Adipocyte (in vitro differentiated cells): Measurements from ENCODE around the gene SNRNP27.
A peak's percentile ranks its signal among the peaks of the same experiment; 100 is the strongest.

Experiments
- DNase-seq: peaks from one replicate; pipeline ENCODE4 v3.0.0-alpha.2; 2015; ENCODE audit warnings: low read depth
- H3K27me3 ChIP-seq: replicated peaks from 2 replicates; pipeline ENCODE4 v1.7.0; 2013; ENCODE audit warnings: mild to moderate bottlenecking, low read length, moderate library complexity; ENCODE audit not compliant: control insufficient read depth, insufficient read depth
- H3K36me3 ChIP-seq: 2 replicates; pipeline ENCODE4 v1.7.0; 2013; ENCODE audit warnings: low read length, mild to moderate bottlenecking, moderate library complexity; ENCODE audit not compliant: control insufficient read depth, insufficient read depth, severe bottlenecking
- H3K4me1 ChIP-seq: 2 replicates; pipeline ENCODE4 v1.7.0; 2013; ENCODE audit warnings: mild to moderate bottlenecking, low read length, moderate library complexity; ENCODE audit not compliant: control insufficient read depth, insufficient read depth
- H3K4me3 ChIP-seq: 2 replicates; pipeline ENCODE4 v1.7.0; 2013; ENCODE audit warnings: mild to moderate bottlenecking, low read length, moderate library complexity
- H3K9ac ChIP-seq: 2 replicates; pipeline ENCODE4 v1.7.0; 2013; ENCODE audit warnings: mild to moderate bottlenecking, low read length, moderate library complexity
- H3K9me3 ChIP-seq: 2 replicates; pipeline ENCODE4 v1.7.0; 2013; ENCODE audit warnings: mild to moderate bottlenecking, low read length, moderate library complexity; ENCODE audit not compliant: control insufficient read depth

SNRNP27 gene

DNA sequence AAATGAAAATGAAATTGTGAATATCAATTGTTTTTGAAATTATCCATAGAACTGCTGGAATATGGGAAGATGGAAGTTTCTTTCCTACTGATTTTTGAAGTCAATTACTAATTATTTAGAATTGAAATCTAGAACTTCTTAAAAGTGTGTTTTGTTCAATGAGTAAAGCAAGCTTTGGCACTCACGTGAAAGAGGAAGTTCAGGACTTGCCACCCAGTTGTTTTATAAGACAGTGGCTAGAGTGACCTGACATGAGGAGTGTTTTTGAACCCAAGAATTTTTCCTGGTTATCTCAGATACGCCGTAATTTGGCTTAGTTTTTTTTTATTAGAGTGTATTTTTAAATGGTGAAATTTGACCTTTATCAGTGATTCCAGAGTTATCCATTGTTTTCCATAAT lies 24.6 kb downstream of the SNRNP27 start:
- DNase-seq = no peak
- H3K27me3 ChIP-seq = no peaks in the 10 kb centered on the region
- no peaks in the 10 kb centered on the region for H3K9me3 ChIP-seq
- peak overlapping the region; percentile 65 for H3K4me3 ChIP-seq
- H3K36me3 ChIP-seq = peaks cover 42% of the 10 kb centered on the region
- H3K9ac ChIP-seq = peak overlapping the region; percentile 67
- peaks cover 32% of the 10 kb centered on the region for H3K4me1 ChIP-seq

- Histone ChIP-seq H3K4me3 (no peak overlapping the region), H3K9ac (no peak overlapping the region), H3K4me1 (peaks cover 23% of the 10 kb centered on the region), H3K36me3 (peaks cover 60% of the 10 kb centered on the region), H3K27me3 (no peaks in the 10 kb centered on the region), H3K9me3 (no peaks in the 10 kb centered on the region)
- no peak for DNase-seq
Measured at GRCh38 chr2:69923116-69923515, 29.4 kb downstream of the SNRNP27 start.

DNA sequence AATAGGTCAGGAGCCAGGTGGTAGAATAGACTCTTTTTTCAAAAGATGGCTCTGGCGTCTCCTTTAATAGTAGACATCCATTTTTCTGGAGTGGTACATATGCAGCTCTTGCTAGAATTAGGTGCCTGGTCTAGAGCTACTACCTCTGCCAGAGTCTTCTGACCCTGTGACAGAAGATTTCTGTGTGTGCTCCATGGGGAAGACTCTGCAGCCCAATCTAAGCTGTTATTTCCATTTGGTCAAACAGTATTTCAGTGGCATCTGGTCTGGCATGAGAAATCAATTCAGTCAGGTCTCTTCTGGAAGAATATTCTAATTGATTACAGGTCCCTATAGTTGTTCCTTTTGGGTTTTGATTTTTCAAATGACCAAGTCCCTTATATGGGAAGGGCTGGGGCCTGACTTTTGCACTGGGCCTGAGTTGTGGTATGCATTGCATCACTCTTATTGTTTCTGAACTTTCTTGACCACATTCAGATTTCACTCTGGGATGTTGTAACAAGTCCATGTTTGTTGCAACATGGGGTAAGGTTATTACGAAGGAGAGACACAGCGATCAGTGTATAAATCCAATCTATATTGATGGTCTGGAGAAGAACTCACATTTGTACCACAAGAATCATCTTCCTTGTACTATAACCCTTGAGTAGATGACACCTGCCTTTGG lies 33.2 kb downstream of the SNRNP27 start:
- Histone ChIP-seq H3K9me3 (no peaks in the 10 kb centered on the region), H3K9ac (peak overlapping the region; percentile 6), H3K4me1 (peaks cover 16% of the 10 kb centered on the region), H3K27me3 (no peaks in the 10 kb centered on the region), H3K4me3 (no peak overlapping the region), H3K36me3 (peaks cover 51% of the 10 kb centered on the region)
- peak; percentile 85 for DNase-seq

GRCh38 chr2:69931832-69932595 lies 38.3 kb downstream of the SNRNP27 start:
- no peaks in the 10 kb centered on the region for H3K9me3 ChIP-seq
- peaks cover 39% of the 10 kb centered on the region for H3K36me3 ChIP-seq
- no peak overlapping the region for H3K9ac ChIP-seq
- no peak for DNase-seq
- H3K4me1 ChIP-seq = peaks cover 32% of the 10 kb centered on the region
- no peaks in the 10 kb centered on the region for H3K27me3 ChIP-seq
- no peak overlapping the region for H3K4me3 ChIP-seq

DNA sequence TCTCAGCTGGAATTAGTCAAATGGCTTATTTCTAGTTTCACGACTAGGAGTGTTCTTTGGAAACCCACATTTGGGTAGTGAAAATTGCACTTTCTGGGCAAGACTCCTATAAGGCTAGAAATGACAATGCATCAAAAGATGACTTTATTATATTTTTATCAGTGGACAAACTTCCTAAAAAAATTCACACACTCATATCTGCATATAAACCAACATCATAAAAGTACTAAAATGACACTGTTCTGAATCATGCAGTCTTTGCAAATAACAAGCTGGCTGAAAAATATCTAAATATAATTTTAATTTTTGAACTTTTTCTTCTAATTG lies 38.8 kb downstream of the SNRNP27 start:
- no peaks in the 10 kb centered on the region for H3K9me3 ChIP-seq
- no peak overlapping the region for H3K9ac ChIP-seq
- no peak for DNase-seq

GRCh38 chr2:69933254-69933828 lies 39.6 kb downstream of the SNRNP27 start:
- peak overlapping the region; percentile 73 for H3K9ac ChIP-seq
- H3K27me3 ChIP-seq = no peaks in the 10 kb centered on the region
- peaks cover 48% of the 10 kb centered on the region for H3K36me3 ChIP-seq
- peaks cover 21% of the 10 kb centered on the region for H3K4me1 ChIP-seq
- H3K9me3 ChIP-seq = no peaks in the 10 kb centered on the region
- no peak for DNase-seq
- H3K4me3 ChIP-seq = peak overlapping the region; percentile 69

More for the DNA sequence above, 38.8 kb downstream of the SNRNP27 start:
- Histone ChIP-seq H3K27me3 (no peaks in the 10 kb centered on the region), H3K4me3 (no peak overlapping the region), H3K36me3 (peaks cover 44% of the 10 kb centered on the region), H3K4me1 (peaks cover 26% of the 10 kb centered on the region)

DNA sequence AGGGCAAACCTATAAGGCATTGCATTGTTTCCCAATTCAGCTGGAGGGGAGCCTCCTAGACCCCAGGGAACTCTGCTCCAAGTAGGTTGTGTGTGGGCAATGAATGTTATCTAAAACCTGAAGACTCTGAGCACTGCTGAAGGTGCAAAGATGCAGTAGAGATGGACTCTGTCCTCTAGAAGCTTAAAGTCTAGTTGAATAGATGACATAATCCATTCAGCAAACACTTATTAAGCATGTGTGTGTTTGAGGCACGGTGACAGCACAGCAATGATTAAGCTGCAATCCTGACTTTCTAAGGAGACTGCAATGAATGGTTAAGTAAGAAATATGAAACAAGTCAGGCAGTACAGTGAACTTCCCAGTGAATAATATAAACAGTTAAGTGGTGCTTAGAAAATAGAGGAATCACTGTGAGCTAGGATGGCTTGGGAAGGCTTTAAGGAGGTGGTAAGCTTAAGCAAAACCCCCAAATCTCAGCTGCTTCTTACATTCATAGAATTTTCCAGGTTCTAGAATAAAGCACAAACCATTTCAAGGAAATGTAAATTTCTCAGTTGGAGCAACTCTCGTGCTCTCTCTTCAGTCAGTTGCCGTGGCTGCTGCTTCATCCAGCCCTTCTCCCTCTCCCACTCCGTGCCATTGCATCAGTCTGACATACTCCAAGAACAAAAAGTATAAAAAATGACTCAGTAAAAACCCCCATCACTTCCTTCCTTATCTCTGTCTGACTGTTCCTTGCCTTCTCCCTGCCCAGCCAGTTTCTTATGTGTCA lies 40.3 kb downstream of the SNRNP27 start:
- Histone ChIP-seq H3K27me3 (no peaks in the 10 kb centered on the region), H3K9me3 (no peaks in the 10 kb centered on the region), H3K36me3 (peaks cover 48% of the 10 kb centered on the region), H3K9ac (peak overlapping the region; percentile 73), H3K4me1 (peaks cover 21% of the 10 kb centered on the region), H3K4me3 (peak overlapping the region; percentile 69)
- peak; percentile 88 for DNase-seq

- peak overlapping the region; percentile 73 for H3K9ac ChIP-seq
- H3K9me3 ChIP-seq = no peaks in the 10 kb centered on the region
- peaks cover 51% of the 10 kb centered on the region for H3K36me3 ChIP-seq
- H3K27me3 ChIP-seq = no peaks in the 10 kb centered on the region
- no peak for DNase-seq
- peaks cover 21% of the 10 kb centered on the region for H3K4me1 ChIP-seq
- H3K4me3 ChIP-seq = peak overlapping the region; percentile 69
Measured at GRCh38 chr2:69934614-69934908, 40.8 kb downstream of the SNRNP27 start.

- Histone ChIP-seq H3K9ac (peak overlapping the region; percentile 73), H3K4me3 (no peak overlapping the region), H3K9me3 (no peaks in the 10 kb centered on the region), H3K4me1 (peaks cover 21% of the 10 kb centered on the region), H3K36me3 (peaks cover 55% of the 10 kb centered on the region), H3K27me3 (no peaks in the 10 kb centered on the region)
- no peak for DNase-seq
Measured at GRCh38 chr2:69935011-69935410, 41.3 kb downstream of the SNRNP27 start.

DNA sequence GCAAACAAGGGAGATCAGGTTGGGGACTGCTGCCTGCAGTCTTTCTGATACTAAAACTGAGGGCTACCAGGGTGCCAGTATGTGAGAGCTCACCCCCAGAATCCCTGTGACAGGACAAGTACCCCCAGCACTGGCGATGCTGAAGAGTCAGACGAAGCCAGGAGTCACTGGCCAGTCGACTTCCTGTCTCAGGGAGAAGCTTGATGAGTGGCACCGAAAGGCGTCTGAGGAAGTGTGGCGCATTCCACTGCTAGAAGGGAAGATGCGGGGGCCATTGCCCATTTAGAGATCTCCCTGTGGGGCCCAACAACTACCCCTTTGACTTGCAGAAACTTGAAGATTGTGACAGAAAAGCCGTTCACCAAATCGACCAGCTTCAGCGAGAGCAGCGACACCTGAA lies 43.1 kb downstream of the SNRNP27 start:
- DNase-seq = no peak
- Histone ChIP-seq H3K4me3 (no peak overlapping the region), H3K27me3 (no peaks in the 10 kb centered on the region), H3K9ac (no peak overlapping the region), H3K9me3 (no peaks in the 10 kb centered on the region), H3K36me3 (peaks cover 63% of the 10 kb centered on the region), H3K4me1 (peaks cover 25% of the 10 kb centered on the region)

- H3K9me3 ChIP-seq = no peaks in the 10 kb centered on the region
- H3K9ac ChIP-seq = no peak overlapping the region
- no peak overlapping the region for H3K4me3 ChIP-seq
- no peak for DNase-seq
- H3K27me3 ChIP-seq = no peaks in the 10 kb centered on the region
- peaks cover 74% of the 10 kb centered on the region for H3K36me3 ChIP-seq
- H3K4me1 ChIP-seq = peaks cover 25% of the 10 kb centered on the region
Measured at GRCh38 chr2:69937968-69938367, 44.2 kb downstream of the SNRNP27 start.
